HEK293 (cell line): Measurements from ENCODE around the gene SLC35E3.

Experiments used
- FEZF1 ChIP-seq: fragments of 450-650 bp; formaldehyde crosslinking; IDR thresholded peaks from 2 replicates; pipeline ENCODE4 v1.5.1; 2016; ENCODE audit warnings: missing biosample characterization, missing genetic modification characterization
- GLI4 ChIP-seq: fragments of 450-650 bp; formaldehyde crosslinking; IDR thresholded peaks from 2 replicates; pipeline ENCODE4 v1.5.1; 2016; ENCODE audit warnings: missing biosample characterization, missing genetic modification characterization
- HOXC10 ChIP-seq: sonication (generic); formaldehyde crosslinking; IDR thresholded peaks from 2 replicates; pipeline ENCODE4 v1.8.1; 2023; ENCODE audit warnings: mild to moderate bottlenecking, missing genetic modification reagents
- KLF16 ChIP-seq: fragments of 450-650 bp; formaldehyde crosslinking; IDR thresholded peaks from 2 replicates; pipeline ENCODE4 v1.5.1; 2017; ENCODE audit warnings: missing biosample characterization, missing genetic modification characterization
- MZF1 ChIP-seq: fragments of 450-650 bp; formaldehyde crosslinking; IDR thresholded peaks from 2 replicates; pipeline ENCODE4 v1.5.1; 2017; ENCODE audit warnings: missing biosample characterization, missing genetic modification characterization, borderline replicate concordance
- SP7 ChIP-seq: fragments of 450-650 bp; formaldehyde crosslinking; IDR thresholded peaks from 2 replicates; pipeline ENCODE4 v1.5.1; 2016; ENCODE audit warnings: missing biosample characterization, missing genetic modification characterization
- YY1 ChIP-seq: fragments of 450-650 bp; formaldehyde crosslinking; IDR thresholded peaks from 2 replicates; pipeline ENCODE4 v1.5.1; 2018; ENCODE audit warnings: missing biosample characterization, missing genetic modification characterization
- ZBTB11 ChIP-seq: fragments of 450-650 bp; formaldehyde crosslinking; conservative IDR thresholded peaks from 2 replicates; pipeline ENCODE4 v1.5.1; 2016; ENCODE audit warnings: low read depth, missing biosample characterization, missing genetic modification characterization
- ZNF10 ChIP-seq: fragments of 450-650 bp; formaldehyde crosslinking; IDR thresholded peaks from 2 replicates; pipeline ENCODE4 v1.5.1; 2017; ENCODE audit warnings: missing biosample characterization, missing genetic modification characterization
- ZNF140 ChIP-seq: fragments of 450-650 bp; formaldehyde crosslinking; IDR thresholded peaks from 2 replicates; pipeline ENCODE4 v1.5.1; 2016; ENCODE audit warnings: missing biosample characterization, missing genetic modification characterization
- ZNF155 ChIP-seq: fragments of 450-650 bp; formaldehyde crosslinking; IDR thresholded peaks from 2 replicates; pipeline ENCODE4 v1.5.1; 2016; ENCODE audit warnings: missing biosample characterization, missing genetic modification characterization
- ZNF274 ChIP-seq, 2 experiments: fragments of 200-500 bp in 1 of 2; fragments of 450-650 bp in 1 of 2; sonication (Bioruptor generic) in 1 of 2; formaldehyde crosslinking in 1 of 2; IDR thresholded peaks; 2 replicates each; pipeline versions ENCODE4 v1.5.1 to v1.6.1; 2014 to 2016; ENCODE audit warnings: borderline replicate concordance in 1 of 2, inconsistent platforms in 1 of 2, low read length in 1 of 2, missing biosample characterization in 1 of 2, missing genetic modification characterization in 1 of 2
- ZNF302 ChIP-seq: fragments of 450-650 bp; formaldehyde crosslinking; IDR thresholded peaks from 2 replicates; pipeline ENCODE4 v1.5.1; 2016; ENCODE audit warnings: missing biosample characterization, missing genetic modification characterization, low read depth
- ZNF324 ChIP-seq: fragments of 450-650 bp; formaldehyde crosslinking; IDR thresholded peaks from 2 replicates; pipeline ENCODE4 v1.5.1; 2016; ENCODE audit warnings: missing biosample characterization, missing genetic modification characterization
- ZNF335 ChIP-seq: fragments of 450-650 bp; formaldehyde crosslinking; conservative IDR thresholded peaks from 2 replicates; pipeline ENCODE4 v1.5.1; 2016; ENCODE audit warnings: missing biosample characterization, missing genetic modification characterization
- ZNF394 ChIP-seq: fragments of 450-650 bp; formaldehyde crosslinking; IDR thresholded peaks from 2 replicates; pipeline ENCODE4 v1.5.1; 2016; ENCODE audit warnings: missing biosample characterization, missing genetic modification characterization, mild to moderate bottlenecking, moderate library complexity, borderline replicate concordance
- ZNF416 ChIP-seq: fragments of 450-650 bp; formaldehyde crosslinking; IDR thresholded peaks from 2 replicates; pipeline ENCODE4 v1.5.1; 2016; ENCODE audit warnings: missing biosample characterization, missing genetic modification characterization
- ZNF423 ChIP-seq: fragments of 450-650 bp; formaldehyde crosslinking; IDR thresholded peaks from 2 replicates; pipeline ENCODE4 v1.5.1; 2016; ENCODE audit warnings: missing biosample characterization, missing genetic modification characterization
- ZNF544 ChIP-seq: fragments of 450-650 bp; formaldehyde crosslinking; IDR thresholded peaks from 2 replicates; pipeline ENCODE4 v1.5.0; 2017; ENCODE audit warnings: missing biosample characterization, missing genetic modification characterization
- ZNF555 ChIP-seq: fragments of 450-650 bp; formaldehyde crosslinking; conservative IDR thresholded peaks from 2 replicates; pipeline ENCODE4 v1.5.1; 2017; ENCODE audit warnings: missing biosample characterization, mild to moderate bottlenecking, missing genetic modification characterization, inconsistent platforms
- ZNF558 ChIP-seq: fragments of 450-650 bp; formaldehyde crosslinking; IDR thresholded peaks from 2 replicates; pipeline ENCODE4 v1.5.1; 2016; ENCODE audit warnings: missing biosample characterization, missing genetic modification characterization
- ZNF701 ChIP-seq: fragments of 450-650 bp; formaldehyde crosslinking; IDR thresholded peaks from 2 replicates; pipeline ENCODE4 v1.5.1; 2016; ENCODE audit warnings: missing biosample characterization, missing genetic modification characterization
- ZNF792 ChIP-seq: fragments of 450-650 bp; formaldehyde crosslinking; IDR thresholded peaks from 2 replicates; pipeline ENCODE4 v1.5.1; 2016; ENCODE audit warnings: missing biosample characterization, missing genetic modification characterization
- ZSCAN23 ChIP-seq: fragments of 450-650 bp; formaldehyde crosslinking; IDR thresholded peaks from 2 replicates; pipeline ENCODE4 v1.5.1; 2016; ENCODE audit warnings: missing biosample characterization, missing genetic modification characterization
- ZXDB ChIP-seq: fragments of 450-650 bp; formaldehyde crosslinking; IDR thresholded peaks from 2 replicates; pipeline ENCODE4 v1.5.1; 2016; ENCODE audit warnings: missing biosample characterization, missing genetic modification characterization
- TF ChIP-seq, protein P1 (sequence below): fragments of 450-650 bp; formaldehyde crosslinking; IDR thresholded peaks from 2 replicates; pipeline ENCODE4 v1.5.1; 2016; ENCODE audit warnings: missing biosample characterization, missing genetic modification characterization
- TF ChIP-seq, protein P2 (sequence below): fragments of 450-650 bp; formaldehyde crosslinking; IDR thresholded peaks from 2 replicates; pipeline ENCODE4; 2016; ENCODE audit warnings: missing biosample characterization, missing genetic modification characterization
- TF ChIP-seq, protein P3 (sequence below): fragments of 450-650 bp; formaldehyde crosslinking; IDR thresholded peaks from 2 replicates; pipeline ENCODE4 v1.5.1; 2016; ENCODE audit warnings: missing biosample characterization, missing genetic modification characterization

SLC35E3 gene

DNA sequence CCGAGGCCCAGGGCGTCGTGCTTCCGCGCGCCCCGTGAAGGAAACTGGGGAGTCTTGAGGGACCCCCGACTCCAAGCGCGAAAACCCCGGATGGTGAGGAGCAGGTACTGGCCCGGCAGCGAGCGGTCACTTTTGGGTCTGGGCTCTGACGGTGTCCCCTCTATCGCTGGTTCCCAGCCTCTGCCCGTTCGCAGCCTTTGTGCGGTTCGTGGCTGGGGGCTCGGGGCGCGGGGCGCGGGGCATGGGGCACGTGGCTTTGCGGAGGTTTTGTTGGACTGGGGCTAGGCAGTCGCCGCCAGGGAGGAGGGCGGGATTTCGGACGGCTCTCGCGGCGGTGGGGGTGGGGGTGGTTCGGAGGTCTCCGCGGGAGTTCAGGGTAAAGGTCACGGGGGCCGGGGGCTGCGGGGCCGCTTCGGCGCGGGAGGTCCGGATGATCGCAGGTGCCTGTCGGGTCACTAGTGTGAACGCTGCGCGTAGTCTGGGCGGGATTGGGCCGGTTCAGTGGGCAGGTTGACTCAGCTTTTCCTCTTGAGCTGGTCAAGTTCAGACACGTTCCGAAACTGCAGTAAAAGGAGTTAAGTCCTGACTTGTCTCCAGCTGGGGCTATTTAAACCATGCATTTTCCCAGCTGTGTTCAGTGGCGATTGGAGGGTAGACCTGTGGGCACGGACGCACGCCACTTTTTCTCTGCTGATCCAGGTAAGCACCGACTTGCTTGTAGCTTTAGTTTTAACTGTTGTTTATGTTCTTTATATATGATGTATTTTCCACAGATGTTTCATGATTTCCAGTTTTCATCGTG, 62.6 kb downstream of the SLC35E3 start (continued):
- TF ChIP-seq YY1 = peak; percentile 48; the same call in 1 of the 2 replicates
- peak; percentile 90 for TF ChIP-seq ZNF324 (tag by site-specific recombination)
- peak; percentile 53; the same call in 1 of the 2 replicates for TF ChIP-seq ZNF10 (tag by site-specific recombination)
- TF ChIP-seq ZNF140 (tag by site-specific recombination) = no peak
- TF ChIP-seq, protein P1, sequence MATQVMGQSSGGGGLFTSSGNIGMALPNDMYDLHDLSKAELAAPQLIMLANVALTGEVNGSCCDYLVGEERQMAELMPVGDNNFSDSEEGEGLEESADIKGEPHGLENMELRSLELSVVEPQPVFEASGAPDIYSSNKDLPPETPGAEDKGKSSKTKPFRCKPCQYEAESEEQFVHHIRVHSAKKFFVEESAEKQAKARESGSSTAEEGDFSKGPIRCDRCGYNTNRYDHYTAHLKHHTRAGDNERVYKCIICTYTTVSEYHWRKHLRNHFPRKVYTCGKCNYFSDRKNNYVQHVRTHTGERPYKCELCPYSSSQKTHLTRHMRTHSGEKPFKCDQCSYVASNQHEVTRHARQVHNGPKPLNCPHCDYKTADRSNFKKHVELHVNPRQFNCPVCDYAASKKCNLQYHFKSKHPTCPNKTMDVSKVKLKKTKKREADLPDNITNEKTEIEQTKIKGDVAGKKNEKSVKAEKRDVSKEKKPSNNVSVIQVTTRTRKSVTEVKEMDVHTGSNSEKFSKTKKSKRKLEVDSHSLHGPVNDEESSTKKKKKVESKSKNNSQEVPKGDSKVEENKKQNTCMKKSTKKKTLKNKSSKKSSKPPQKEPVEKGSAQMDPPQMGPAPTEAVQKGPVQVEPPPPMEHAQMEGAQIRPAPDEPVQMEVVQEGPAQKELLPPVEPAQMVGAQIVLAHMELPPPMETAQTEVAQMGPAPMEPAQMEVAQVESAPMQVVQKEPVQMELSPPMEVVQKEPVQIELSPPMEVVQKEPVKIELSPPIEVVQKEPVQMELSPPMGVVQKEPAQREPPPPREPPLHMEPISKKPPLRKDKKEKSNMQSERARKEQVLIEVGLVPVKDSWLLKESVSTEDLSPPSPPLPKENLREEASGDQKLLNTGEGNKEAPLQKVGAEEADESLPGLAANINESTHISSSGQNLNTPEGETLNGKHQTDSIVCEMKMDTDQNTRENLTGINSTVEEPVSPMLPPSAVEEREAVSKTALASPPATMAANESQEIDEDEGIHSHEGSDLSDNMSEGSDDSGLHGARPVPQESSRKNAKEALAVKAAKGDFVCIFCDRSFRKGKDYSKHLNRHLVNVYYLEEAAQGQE (tag by site-specific recombination) = no peak
- TF ChIP-seq FEZF1 (tag by site-specific recombination) = peak; percentile 81
- no peak for TF ChIP-seq ZNF416
- peak; percentile 90; the same call in 1 of the 2 replicates for TF ChIP-seq ZNF394
- TF ChIP-seq, protein P2, sequence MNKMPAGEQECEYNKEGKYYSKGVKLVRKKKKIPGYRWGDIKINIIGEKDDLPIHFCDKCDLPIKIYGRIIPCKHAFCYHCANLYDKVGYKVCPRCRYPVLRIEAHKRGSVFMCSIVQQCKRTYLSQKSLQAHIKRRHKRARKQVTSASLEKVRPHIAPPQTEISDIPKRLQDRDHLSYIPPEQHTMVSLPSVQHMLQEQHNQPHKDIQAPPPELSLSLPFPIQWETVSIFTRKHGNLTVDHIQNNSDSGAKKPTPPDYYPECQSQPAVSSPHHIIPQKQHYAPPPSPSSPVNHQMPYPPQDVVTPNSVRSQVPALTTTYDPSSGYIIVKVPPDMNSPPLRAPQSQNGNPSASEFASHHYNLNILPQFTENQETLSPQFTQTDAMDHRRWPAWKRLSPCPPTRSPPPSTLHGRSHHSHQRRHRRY (tag by site-specific recombination) = no peak
- TF ChIP-seq GLI4 (tag by site-specific recombination) = peak; percentile 71; the same call in 1 of the 2 replicates
- TF ChIP-seq, protein P3, sequence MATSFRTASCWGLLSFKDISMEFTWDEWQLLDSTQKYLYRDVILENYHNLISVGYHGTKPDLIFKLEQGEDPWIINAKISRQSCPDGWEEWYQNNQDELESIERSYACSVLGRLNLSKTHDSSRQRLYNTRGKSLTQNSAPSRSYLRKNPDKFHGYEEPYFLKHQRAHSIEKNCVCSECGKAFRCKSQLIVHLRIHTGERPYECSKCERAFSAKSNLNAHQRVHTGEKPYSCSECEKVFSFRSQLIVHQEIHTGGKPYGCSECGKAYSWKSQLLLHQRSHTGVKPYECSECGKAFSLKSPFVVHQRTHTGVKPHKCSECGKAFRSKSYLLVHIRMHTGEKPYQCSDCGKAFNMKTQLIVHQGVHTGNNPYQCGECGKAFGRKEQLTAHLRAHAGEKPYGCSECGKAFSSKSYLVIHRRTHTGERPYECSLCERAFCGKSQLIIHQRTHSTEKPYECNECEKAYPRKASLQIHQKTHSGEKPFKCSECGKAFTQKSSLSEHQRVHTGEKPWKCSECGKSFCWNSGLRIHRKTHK (tag by site-specific recombination) = no peak
- 0 out of 2 replicates have a peak, but pooled peaks have one; percentile 32 for TF ChIP-seq ZBTB11 (tag by site-specific recombination)
- no peak for TF ChIP-seq ZSCAN23 (tag by site-specific recombination)
- peak; percentile 62 for TF ChIP-seq ZNF792 (tag by site-specific recombination)
- no peak for TF ChIP-seq ZNF544 (tag by site-specific recombination)
- peak; percentile 69 for TF ChIP-seq MZF1 (tag by site-specific recombination)
- TF ChIP-seq ZXDB = peak; percentile 94
- no peak for TF ChIP-seq KLF16 (tag by site-specific recombination)
- TF ChIP-seq ZNF423 = peak; percentile 86
- TF ChIP-seq ZNF274 (IDR thresholded peaks at IDR 0.05; ENCODE audit: low read length) = no peak
- no peak for TF ChIP-seq ZNF274 (tag by site-specific recombination; IDR thresholded peaks at IDR 0.05; ENCODE audit: borderline replicate concordance)
- no peak for TF ChIP-seq ZNF555
- no peak for TF ChIP-seq ZNF701 (tag by site-specific recombination)
- TF ChIP-seq ZNF155 = no peak
- TF ChIP-seq ZNF558 (tag by site-specific recombination) = peak; percentile 73; the same call in 1 of the 2 replicates
- peak; percentile 94 for TF ChIP-seq SP7 (tag by site-specific recombination)
- TF ChIP-seq ZNF302 (tag by site-specific recombination) = peak; percentile 35; the same call in 1 of the 2 replicates
- TF ChIP-seq ZNF335 (tag by site-specific recombination) = peak; percentile 62
- no peak for TF ChIP-seq HOXC10
